Activated T-helper 1 cell treated with anti-CD3 and anti-CD28 coated beads, Interleukin-12 subunit alpha, Interleukin-12 subunit beta, Interleukin-2, Interleukin-4 antibody, amounts not matched to agents 30 ng/mL and 10 ng/mL and 1 ng/mL, durations not matched to agents 14 hours and 24 hours and 36 hours (primary cell): Measurements from ENCODE around the gene PDCD1LG2. TPM values are rescaled to one million over a fixed set of nuclear protein-coding genes. Genes with fewer than 3 reads are reported as not detected.
"Not testable (repeated sequence)": the region's sequence is repeated elsewhere in the genome, so short reads cannot be mapped to it uniquely, and the experiment has no call there.

Experiments used
- DNase-seq: peaks from one replicate; pipeline ENCODE4 v3.0.0; 2021; ENCODE audit warnings: low spot score
- H3K27ac Mint-ChIP-seq: one replicate; pipeline ENCODE4 v1.8.0; 2021; ENCODE audit warnings: mild to moderate bottlenecking, mixed read lengths
- H3K27me3 Mint-ChIP-seq: one replicate; pipeline ENCODE4 v1.8.0; 2022; ENCODE audit warnings: mild to moderate bottlenecking, moderate library complexity, mixed read lengths; ENCODE audit not compliant: insufficient read depth
- H3K36me3 Mint-ChIP-seq: one replicate; pipeline ENCODE4 v1.8.0; 2021; ENCODE audit warnings: low read depth, mixed read lengths
- H3K4me1 Mint-ChIP-seq: one replicate; pipeline ENCODE4 v1.8.0; 2021; ENCODE audit warnings: low read depth, mixed read lengths
- H3K4me3 Mint-ChIP-seq: one replicate; pipeline ENCODE4 v1.8.0; 2021; ENCODE audit warnings: mild to moderate bottlenecking, moderate library complexity, mixed read lengths
- H3K9me3 Mint-ChIP-seq: one replicate; pipeline ENCODE4 v1.8.0; 2021; ENCODE audit warnings: mixed read lengths
- intact Hi-C: fragments of 100-400 bp; cut with micrococcal nuclease; formaldehyde crosslinking; loops from one replicate; pipeline ENCODE4 v1.15.1; 2024
- total RNA-seq: library from RNA; stranded (reverse); gene quantifications from 2 replicates; pipeline ENCODE4 v1.2.3, GENCODE V29; 2022

PDCD1LG2 gene
- total RNA-seq, 1 donor from 2014 or later: 1.1 TPM

GRCh38 chr9:5483306-5483705 lies 27.0 kb upstream of the PDCD1LG2 start:
- DNase-seq: no peak
- Mint-ChIP-seq H3K27me3 (peaks cover 2% of the 10 kb centered on the region), H3K36me3 (peaks cover 4% of the 10 kb centered on the region), H3K4me1 (peaks cover 13% of the 10 kb centered on the region), H3K9me3 (peaks cover 7% of the 10 kb centered on the region), H3K4me3 (no peak overlapping the region), H3K27ac (no peak overlapping the region)
- intact Hi-C loops: no loop called here

GRCh38 chr9:5485378-5486085 lies 24.8 kb upstream of the PDCD1LG2 start:
- Mint-ChIP-seq H3K27me3 (no peaks in the 10 kb centered on the region), H3K27ac (no peak overlapping the region), H3K9me3 (peaks cover 5% of the 10 kb centered on the region), H3K4me1 (peaks cover 6% of the 10 kb centered on the region), H3K36me3 (peaks cover 2% of the 10 kb centered on the region), H3K4me3 (no peak overlapping the region)
- intact Hi-C loops: no loop called here
- DNase-seq: no peak

- no peak overlapping the region for H3K27ac Mint-ChIP-seq
Observed at GRCh38 chr9:5486988-5487387, 23.3 kb upstream of the PDCD1LG2 start.

GRCh38 chr9:5488221-5489008 lies 21.9 kb upstream of the PDCD1LG2 start:
- no peak overlapping the region for H3K27ac Mint-ChIP-seq
- intact Hi-C loops: no loop called here
- DNase-seq: no peak

More at GRCh38 chr9:5486988-5487387, 23.3 kb upstream of the PDCD1LG2 start:
- Mint-ChIP-seq H3K27me3 (no peaks in the 10 kb centered on the region), H3K4me3 (no peak overlapping the region), H3K9me3 (peaks cover under 1% of the 10 kb centered on the region), H3K36me3 (peaks cover 2% of the 10 kb centered on the region), H3K4me1 (peaks cover under 1% of the 10 kb centered on the region)
- DNase-seq: no peak
- intact Hi-C loops: no loop called here

GRCh38 chr9:5489630-5490490 lies 20.5 kb upstream of the PDCD1LG2 start:
- no peak overlapping the region for H3K4me3 Mint-ChIP-seq
- H3K4me1 Mint-ChIP-seq: peaks cover 17% of the 10 kb centered on the region
- H3K27ac Mint-ChIP-seq: no peak overlapping the region
- H3K9me3 Mint-ChIP-seq: peaks cover 7% of the 10 kb centered on the region
- DNase-seq: no peak
- intact Hi-C loops: no loop called here
- H3K27me3 Mint-ChIP-seq: no peaks in the 10 kb centered on the region
- peaks cover 9% of the 10 kb centered on the region for H3K36me3 Mint-ChIP-seq

More at GRCh38 chr9:5488221-5489008, 21.9 kb upstream of the PDCD1LG2 start:
- H3K27me3 Mint-ChIP-seq: no peaks in the 10 kb centered on the region
- peaks cover 1% of the 10 kb centered on the region for H3K9me3 Mint-ChIP-seq
- H3K36me3 Mint-ChIP-seq: peaks cover 4% of the 10 kb centered on the region
- H3K4me1 Mint-ChIP-seq: peaks cover 6% of the 10 kb centered on the region
- no peak overlapping the region for H3K4me3 Mint-ChIP-seq

- Mint-ChIP-seq H3K4me1 (peaks cover 17% of the 10 kb centered on the region), H3K4me3 (peak overlapping the region; percentile 45), H3K9me3 (peaks cover 7% of the 10 kb centered on the region), H3K36me3 (peaks cover 6% of the 10 kb centered on the region), H3K27ac (peak overlapping the region; percentile 86), H3K27me3 (no peaks in the 10 kb centered on the region)
- intact Hi-C loops: loop anchor here (1.0 kb wide), 4 partner anchors 17 to 93 kb away; partner anchors contain the start of gene PDCD1LG2
- no peak for DNase-seq
Observed at GRCh38 chr9:5492965-5493678, 17.2 kb upstream of the PDCD1LG2 start.

GRCh38 chr9:5493679-5494511 lies 16.4 kb upstream of the PDCD1LG2 start:
- H3K4me1 Mint-ChIP-seq: peaks cover 17% of the 10 kb centered on the region
- H3K9me3 Mint-ChIP-seq: peaks cover 7% of the 10 kb centered on the region
- H3K36me3 Mint-ChIP-seq: peaks cover 6% of the 10 kb centered on the region
- intact Hi-C loops: loop anchor here (1.0 kb wide), 4 partner anchors 16 to 92 kb away; partner anchors contain the start of gene PDCD1LG2
- peak overlapping the region; percentile 45 for H3K4me3 Mint-ChIP-seq
- peak; percentile 20 for DNase-seq
- H3K27me3 Mint-ChIP-seq: no peaks in the 10 kb centered on the region
- peak overlapping the region; percentile 86 for H3K27ac Mint-ChIP-seq

- H3K4me3 Mint-ChIP-seq, intact Hi-C loops: not testable (repeated sequence)
Observed at GRCh38 chr9:5494765-5495164, 15.6 kb upstream of the PDCD1LG2 start.

GRCh38 chr9:5499157-5499556 lies 11.2 kb upstream of the PDCD1LG2 start:
- Mint-ChIP-seq H3K27me3 (peaks cover 3% of the 10 kb centered on the region), H3K4me3 (no peak overlapping the region), H3K27ac (no peak overlapping the region), H3K36me3 (peaks cover 11% of the 10 kb centered on the region), H3K9me3 (peaks cover 15% of the 10 kb centered on the region), H3K4me1 (peaks cover 3% of the 10 kb centered on the region)
- intact Hi-C loops: no loop called here
- no peak for DNase-seq

More at GRCh38 chr9:5494765-5495164, 15.6 kb upstream of the PDCD1LG2 start:
- not testable (repeated sequence) for DNase-seq, H3K9me3 Mint-ChIP-seq, H3K27me3 Mint-ChIP-seq, H3K36me3 Mint-ChIP-seq, H3K27ac Mint-ChIP-seq
- H3K4me1 Mint-ChIP-seq: peaks cover 17% of the 10 kb centered on the region

GRCh38 chr9:5499889-5500398 lies 10.4 kb upstream of the PDCD1LG2 start:
- H3K36me3 Mint-ChIP-seq: peaks cover 15% of the 10 kb centered on the region
- peaks cover 3% of the 10 kb centered on the region for H3K27me3 Mint-ChIP-seq
- DNase-seq: no peak
- H3K4me1 Mint-ChIP-seq: peaks cover 6% of the 10 kb centered on the region
- no peak overlapping the region for H3K4me3 Mint-ChIP-seq
- intact Hi-C loops: no loop called here
- H3K27ac Mint-ChIP-seq: no peak overlapping the region
- H3K9me3 Mint-ChIP-seq: peaks cover 20% of the 10 kb centered on the region

GRCh38 chr9:5500441-5501235 lies 9.7 kb upstream of the PDCD1LG2 start:
- intact Hi-C loops: loop anchor here (1.0 kb wide), 1 partner anchor 10 kb away; the partner anchor contains the start of gene PDCD1LG2
- Mint-ChIP-seq H3K36me3 (peaks cover 17% of the 10 kb centered on the region), H3K4me1 (peaks cover 13% of the 10 kb centered on the region), H3K9me3 (peaks cover 27% of the 10 kb centered on the region), H3K4me3 (no peak overlapping the region), H3K27me3 (peaks cover 3% of the 10 kb centered on the region), H3K27ac (no peak overlapping the region)
- DNase-seq: no peak
